Common myeloid progenitor, CD34-positive (primary cell): Measurements from ENCODE around the gene OCRL.
A peak's percentile ranks its signal among the peaks of the same experiment; 100 is the strongest.

Experiments
- CTCF ChIA-PET: fragments of 350-600 bp; sonication (Branson Sonifier 250); formaldehyde crosslinking; loops from one replicate; lab custom pipeline; 2021; ENCODE audit warnings: antibody characterized with exemption; lab: Charles Lee
- POLR2A ChIA-PET: fragments of 350-600 bp; sonication (Branson Sonifier 250); formaldehyde crosslinking; loops from one replicate; lab custom pipeline; 2021; ENCODE audit warnings: antibody characterized with exemption; lab: Charles Lee
- DNase-seq, 3 donors: peaks; one replicate each; pipeline versions ENCODE4 v3.0.0 to v3.0.0-alpha.2; 2013
- H3K27ac ChIP-seq, 2 experiments: 1 replicate in 1 of 2; 2 replicates in 1 of 2; pipeline ENCODE4 v1.7.0; 2013; ENCODE audit warnings: inconsistent platforms in 2 of 2, low read length in 2 of 2, mild to moderate bottlenecking in 2 of 2, low read depth in 1 of 2, moderate library complexity in 1 of 2; ENCODE audit not compliant: severe bottlenecking in 2 of 2, insufficient read depth in 1 of 2, poor library complexity in 1 of 2
- H3K27me3 ChIP-seq, 5 experiments: replicated peaks in 2 of 5; 1 replicate in 3 of 5; 2 replicates in 2 of 5; pipeline versions ENCODE4 v1.6.1 to v1.7.0; 2013; ENCODE audit warnings: low read length in 4 of 5, mild to moderate bottlenecking in 2 of 5, moderate library complexity in 2 of 5, inconsistent platforms in 1 of 5; ENCODE audit not compliant: insufficient read depth in 5 of 5, control insufficient read depth in 4 of 5
- H3K36me3 ChIP-seq, 4 experiments: 1 replicate in 2 of 4; 2 replicates in 2 of 4; pipeline versions ENCODE4 v1.6.1 to v1.7.0; 2013; ENCODE audit warnings: low read length in 3 of 4, control low read depth in 1 of 4, mild to moderate bottlenecking in 1 of 4; ENCODE audit not compliant: control insufficient read depth in 4 of 4, insufficient read depth in 4 of 4
- H3K4me1 ChIP-seq, 4 experiments: 1 replicate in 3 of 4; 2 replicates in 1 of 4; pipeline versions ENCODE4 v1.6.1 to v1.7.1; 2013; ENCODE audit warnings: low read length in 3 of 4, mild to moderate bottlenecking in 3 of 4, control low read depth in 1 of 4, inconsistent platforms in 1 of 4, moderate library complexity in 1 of 4; ENCODE audit not compliant: control insufficient read depth in 4 of 4, insufficient read depth in 4 of 4; ENCODE audit errors: control extremely low read depth in 1 of 4
- H3K4me3 ChIP-seq, 7 experiments: 1 replicate in 4 of 7; 2 replicates in 3 of 7; pipeline versions ENCODE4 v1.5.1 to v1.7.0; 2013; ENCODE audit warnings: mild to moderate bottlenecking in 7 of 7, low read length in 6 of 7, moderate library complexity in 6 of 7, inconsistent platforms in 2 of 7, low read depth in 2 of 7, control low read depth in 1 of 7; ENCODE audit not compliant: insufficient read depth in 4 of 7, control insufficient read depth in 1 of 7; ENCODE audit errors: extremely low read depth in 1 of 7
- H3K9me3 ChIP-seq, 5 experiments: 1 replicate in 4 of 5; 2 replicates in 1 of 5; pipeline versions ENCODE4 v1.6.1 to v1.7.1; 2013; ENCODE audit warnings: low read length in 4 of 5, mild to moderate bottlenecking in 2 of 5, inconsistent platforms in 1 of 5, low read depth in 1 of 5, moderate library complexity in 1 of 5; ENCODE audit not compliant: control insufficient read depth in 4 of 5, insufficient read depth in 2 of 5; ENCODE audit errors: control extremely low read depth in 1 of 5
- WGBS: methylation state at CpG from one replicate; pipeline ENCODE4 v1.1.5; 2013; ENCODE audit not compliant: insufficient coverage; 5-methylcytosine and 5-hydroxymethylcytosine counted together

OCRL gene

GRCh38 chrX:129510331-129510730 is 29.7 kb upstream of the OCRL start:
- ChIA-PET POLR2A (no interaction called here), CTCF (no interaction called here)
- 71% methylated on average over 3 of the region's 7 CpGs for WGBS
- no peak overlapping the region for H3K4me3 ChIP-seq
- no peak for DNase-seq
- H3K4me1 ChIP-seq, result no peaks in the 10 kb centered on the region
- no peaks in the 10 kb centered on the region for H3K36me3 ChIP-seq
- H3K27ac ChIP-seq, result no peak overlapping the region
- H3K9me3 ChIP-seq, result no peaks in the 10 kb centered on the region
- no peaks in the 10 kb centered on the region for H3K27me3 ChIP-seq

GRCh38 chrX:129511689-129512088 is 28.4 kb upstream of the OCRL start:
- Histone ChIP-seq H3K27ac (no peak overlapping the region), H3K36me3 (no peaks in the 10 kb centered on the region), H3K9me3 (no peaks in the 10 kb centered on the region), H3K27me3 (no peaks in the 10 kb centered on the region), H3K4me1 (no peaks in the 10 kb centered on the region), H3K4me3 (no peak overlapping the region)
- 30% methylated on average over 2 of the region's 5 CpGs for WGBS
- CTCF ChIA-PET, result no interaction called here
- no peak for DNase-seq
- POLR2A ChIA-PET, result no interaction called here

- DNase-seq, result no peak
- no peak overlapping the region for H3K27ac ChIP-seq
- H3K4me1 ChIP-seq, result no peaks in the 10 kb centered on the region
- H3K36me3 ChIP-seq, result no peaks in the 10 kb centered on the region
- no peak overlapping the region for H3K4me3 ChIP-seq
- no peaks in the 10 kb centered on the region for H3K9me3 ChIP-seq
- no CpG with 5 or more reads among the region's 2 CpGs for WGBS
- no peaks in the 10 kb centered on the region for H3K27me3 ChIP-seq
- POLR2A ChIA-PET, result no interaction called here
- CTCF ChIA-PET, result no interaction called here
These were observed 27.6 kb upstream of the OCRL start for GRCh38 chrX:129512409-129512808.

GRCh38 chrX:129516402-129516801 is 23.7 kb upstream of the OCRL start:
- 40% methylated on average over 2 of the region's 3 CpGs for WGBS

GRCh38 chrX:129520151-129520550 is 19.9 kb upstream of the OCRL start:
- WGBS, result 59% methylated on average over 3 of the region's 3 CpGs
- DNase-seq, result no peak
- H3K27me3 ChIP-seq, result peaks cover 0 to 4% (median 0%) of the 10 kb centered on the region in 5 experiments
- no peaks in the 10 kb centered on the region for H3K36me3 ChIP-seq
- no peaks in the 10 kb centered on the region for H3K9me3 ChIP-seq
- no peak overlapping the region for H3K27ac ChIP-seq
- POLR2A ChIA-PET, result no interaction called here
- no peak overlapping the region for H3K4me3 ChIP-seq
- H3K4me1 ChIP-seq, result peaks cover 0 to 10% (median 1%) of the 10 kb centered on the region in 4 experiments
- CTCF ChIA-PET, result no interaction called here

More at GRCh38 chrX:129516402-129516801, 23.7 kb upstream of the OCRL start:
- Histone ChIP-seq H3K36me3 (no peaks in the 10 kb centered on the region), H3K4me3 (no peak overlapping the region), H3K27me3 (peaks cover 0 to 3% (median 0%) of the 10 kb centered on the region in 5 experiments), H3K27ac (no peak overlapping the region), H3K9me3 (no peaks in the 10 kb centered on the region), H3K4me1 (no peaks in the 10 kb centered on the region)
- CTCF ChIA-PET, result no interaction called here
- POLR2A ChIA-PET, result no interaction called here
- no peak for DNase-seq

- Histone ChIP-seq H3K4me1 (peaks cover 0 to 15% (median 1%) of the 10 kb centered on the region in 4 experiments), H3K27ac (no peak overlapping the region), H3K27me3 (peaks cover 0 to 4% (median 0%) of the 10 kb centered on the region in 5 experiments), H3K4me3 (peak overlapping the region; percentile 55 to 83 (median 74)), H3K36me3 (no peaks in the 10 kb centered on the region), H3K9me3 (no peaks in the 10 kb centered on the region)
- peak in 2 of 3 donors; percentile 8 to 10 for DNase-seq
- ChIA-PET POLR2A (no interaction called here), CTCF (no interaction called here)
- 37% methylated on average over 12 of the region's 56 CpGs for WGBS
These were observed 17.6 kb upstream of the OCRL start for GRCh38 chrX:129522184-129523078.
